ENCODE measurements around the gene COL25A1. TPM values are rescaled to one million over a fixed set of nuclear protein-coding genes. Genes with fewer than 3 reads are reported as not detected.

COL25A1 gene
- total RNA-seq, 1 donor from 2014 or later, result 3.9 TPM

GRCh38 chr4:109325698-109326097 lies 23.2 kb upstream of the COL25A1 start:
- H3K4me3 Mint-ChIP-seq (ENCODE audit: low read depth), result no peak overlapping the region
- DNase-seq (ENCODE audit: low spot score, unreplicated experiment), result no peak
- H3K27ac Mint-ChIP-seq, result no peak overlapping the region
- TF ChIP-seq CTCF (IDR thresholded peaks at IDR 0.05; ENCODE audit: unreplicated experiment), result no peak
- peaks cover 5% of the 10 kb centered on the region for H3K36me3 Mint-ChIP-seq (ENCODE audit: insufficient read depth)
- no peaks in the 10 kb centered on the region for H3K27me3 Mint-ChIP-seq
- no peaks in the 10 kb centered on the region for H3K4me1 Mint-ChIP-seq (ENCODE audit: low read depth)
- peaks cover 23% of the 10 kb centered on the region for H3K9me3 Mint-ChIP-seq (ENCODE audit: low read depth)

GRCh38 chr4:109323348-109323747 lies 20.9 kb upstream of the COL25A1 start:
- Mint-ChIP-seq H3K27ac (no peak overlapping the region), H3K36me3 (ENCODE audit: insufficient read depth) (peaks cover 5% of the 10 kb centered on the region), H3K27me3 (no peaks in the 10 kb centered on the region), H3K4me1 (ENCODE audit: low read depth) (no peaks in the 10 kb centered on the region), H3K4me3 (ENCODE audit: low read depth) (no peak overlapping the region), H3K9me3 (ENCODE audit: low read depth) (peaks cover 28% of the 10 kb centered on the region)
- TF ChIP-seq CTCF (IDR thresholded peaks at IDR 0.05; ENCODE audit: unreplicated experiment), result no peak
- no peak for DNase-seq (ENCODE audit: low spot score, unreplicated experiment)

- Mint-ChIP-seq H3K27ac (no peak overlapping the region), H3K27me3 (no peaks in the 10 kb centered on the region), H3K4me3 (ENCODE audit: low read depth) (no peak overlapping the region), H3K9me3 (ENCODE audit: low read depth) (peaks cover 28% of the 10 kb centered on the region), H3K4me1 (ENCODE audit: low read depth) (no peaks in the 10 kb centered on the region), H3K36me3 (ENCODE audit: insufficient read depth) (peaks cover 5% of the 10 kb centered on the region)
- TF ChIP-seq CTCF (IDR thresholded peaks at IDR 0.05; ENCODE audit: unreplicated experiment), result no peak
- no peak for DNase-seq (ENCODE audit: low spot score, unreplicated experiment)
These were observed 18.8 kb upstream of the COL25A1 start for GRCh38 chr4:109321232-109321631.

GRCh38 chr4:109319684-109320083 lies 17.2 kb upstream of the COL25A1 start:
- DNase-seq (ENCODE audit: low spot score, unreplicated experiment), result no peak
- Mint-ChIP-seq H3K4me3 (ENCODE audit: low read depth) (no peak overlapping the region), H3K9me3 (ENCODE audit: low read depth) (peaks cover 28% of the 10 kb centered on the region), H3K27me3 (no peaks in the 10 kb centered on the region), H3K4me1 (ENCODE audit: low read depth) (no peaks in the 10 kb centered on the region), H3K36me3 (ENCODE audit: insufficient read depth) (peaks cover 5% of the 10 kb centered on the region), H3K27ac (no peak overlapping the region)
- no peak for TF ChIP-seq CTCF (IDR thresholded peaks at IDR 0.05; ENCODE audit: unreplicated experiment)

- peaks cover 27% of the 10 kb centered on the region for H3K9me3 Mint-ChIP-seq (ENCODE audit: low read depth)
- H3K36me3 Mint-ChIP-seq (ENCODE audit: insufficient read depth), result peaks cover 5% of the 10 kb centered on the region
- no peak for DNase-seq (ENCODE audit: low spot score, unreplicated experiment)
- H3K4me1 Mint-ChIP-seq (ENCODE audit: low read depth), result no peaks in the 10 kb centered on the region
- H3K27ac Mint-ChIP-seq, result no peak overlapping the region
- no peaks in the 10 kb centered on the region for H3K27me3 Mint-ChIP-seq
- TF ChIP-seq CTCF (IDR thresholded peaks at IDR 0.05; ENCODE audit: unreplicated experiment), result no peak
- H3K4me3 Mint-ChIP-seq (ENCODE audit: low read depth), result no peak overlapping the region
These were observed 16.7 kb upstream of the COL25A1 start for GRCh38 chr4:109319156-109319555.
